ENCODE measurements around the gene CFAP20DC. TPM values are rescaled to one million over a fixed set of nuclear protein-coding genes. Genes with fewer than 3 reads are reported as not detected.

Gene CFAP20DC
- total and polyA plus RNA-seq, 10 of the 15 experiments (the other 5 are each of a cell fraction or from before 2014, with no cell fraction given) = 0.53 to 11.6 (median 2.0) TPM

DNA sequence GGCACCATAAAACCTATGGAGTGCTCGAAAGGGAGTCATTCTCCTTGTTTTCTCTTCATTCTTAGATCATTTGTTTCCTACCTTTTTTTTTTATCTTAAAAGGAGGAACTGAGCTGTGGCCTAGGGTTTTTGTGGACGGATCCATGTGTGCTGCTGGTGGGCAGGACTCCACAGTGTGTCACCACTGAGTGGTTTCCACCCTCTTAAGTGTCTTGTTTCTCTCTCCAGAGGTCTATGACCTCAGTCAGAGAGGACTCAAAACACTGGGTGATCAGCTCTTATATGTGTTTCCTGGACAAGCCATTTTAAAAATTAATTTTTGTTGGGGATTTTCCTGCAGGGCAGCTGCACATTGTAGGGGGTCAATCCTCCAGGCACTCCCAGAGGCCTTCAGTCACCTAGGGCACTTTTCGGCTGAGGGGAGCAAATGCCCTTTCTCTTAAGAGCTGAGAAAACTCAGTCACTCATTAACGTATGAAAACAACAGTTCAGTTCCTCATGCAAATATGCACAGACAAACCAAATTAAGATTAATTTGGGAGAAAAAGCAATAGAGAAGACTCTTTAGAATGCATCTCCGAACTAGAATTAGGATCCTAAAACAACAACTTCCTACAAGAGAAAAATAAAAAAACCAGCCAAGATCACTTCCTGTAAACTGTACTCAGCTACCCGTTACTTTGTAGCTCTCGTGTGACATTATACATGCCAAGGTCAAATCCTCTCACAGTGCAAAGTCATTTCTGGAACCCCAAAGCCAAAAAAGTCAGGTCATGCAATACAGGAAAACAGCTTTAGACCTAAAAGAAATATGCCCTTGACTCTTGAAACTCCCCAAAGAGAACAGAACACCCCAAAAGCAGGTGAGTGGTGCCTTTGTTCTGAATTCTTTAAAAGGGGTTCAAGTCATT lies 355.6 kb downstream of the CFAP20DC start (continued):
- TF ChIP-seq, protein P1, sequence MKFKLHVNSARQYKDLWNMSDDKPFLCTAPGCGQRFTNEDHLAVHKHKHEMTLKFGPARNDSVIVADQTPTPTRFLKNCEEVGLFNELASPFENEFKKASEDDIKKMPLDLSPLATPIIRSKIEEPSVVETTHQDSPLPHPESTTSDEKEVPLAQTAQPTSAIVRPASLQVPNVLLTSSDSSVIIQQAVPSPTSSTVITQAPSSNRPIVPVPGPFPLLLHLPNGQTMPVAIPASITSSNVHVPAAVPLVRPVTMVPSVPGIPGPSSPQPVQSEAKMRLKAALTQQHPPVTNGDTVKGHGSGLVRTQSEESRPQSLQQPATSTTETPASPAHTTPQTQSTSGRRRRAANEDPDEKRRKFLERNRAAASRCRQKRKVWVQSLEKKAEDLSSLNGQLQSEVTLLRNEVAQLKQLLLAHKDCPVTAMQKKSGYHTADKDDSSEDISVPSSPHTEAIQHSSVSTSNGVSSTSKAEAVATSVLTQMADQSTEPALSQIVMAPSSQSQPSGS (IDR thresholded peaks at IDR 0.05; ENCODE audit: low read length) = peak; percentile 26; the same call in 1 of the 2 replicates
- peak; percentile 30; the same call in 1 of the 2 replicates for TF ChIP-seq MTA2 (IDR thresholded peaks at IDR 0.05; ENCODE audit: low read depth)
- peak in 1 of 2 experiments; percentile 36; a peak in 2 of 4 replicates for TF ChIP-seq BHLHE40 (IDR thresholded peaks at IDR 0.05; ENCODE audit: borderline replicate concordance in 1 of 2, low read depth in 2 of 2, low read length in 1 of 2)
- TF ChIP-seq DPF2 (IDR thresholded peaks at IDR 0.05) = peak; percentile 38
- 0 out of 2 replicates have a peak, but pooled peaks have one; percentile 11 for TF ChIP-seq MEF2A (IDR thresholded peaks at IDR 0.05; ENCODE audit: insufficient read depth, low read depth, low read length)
- TF ChIP-seq KDM1A (IDR thresholded peaks at IDR 0.05; ENCODE audit: borderline replicate concordance) = no peak
- no peak for TF ChIP-seq HCFC1 (IDR thresholded peaks at IDR 0.05; ENCODE audit: low read length)
- TF ChIP-seq, protein P2, sequence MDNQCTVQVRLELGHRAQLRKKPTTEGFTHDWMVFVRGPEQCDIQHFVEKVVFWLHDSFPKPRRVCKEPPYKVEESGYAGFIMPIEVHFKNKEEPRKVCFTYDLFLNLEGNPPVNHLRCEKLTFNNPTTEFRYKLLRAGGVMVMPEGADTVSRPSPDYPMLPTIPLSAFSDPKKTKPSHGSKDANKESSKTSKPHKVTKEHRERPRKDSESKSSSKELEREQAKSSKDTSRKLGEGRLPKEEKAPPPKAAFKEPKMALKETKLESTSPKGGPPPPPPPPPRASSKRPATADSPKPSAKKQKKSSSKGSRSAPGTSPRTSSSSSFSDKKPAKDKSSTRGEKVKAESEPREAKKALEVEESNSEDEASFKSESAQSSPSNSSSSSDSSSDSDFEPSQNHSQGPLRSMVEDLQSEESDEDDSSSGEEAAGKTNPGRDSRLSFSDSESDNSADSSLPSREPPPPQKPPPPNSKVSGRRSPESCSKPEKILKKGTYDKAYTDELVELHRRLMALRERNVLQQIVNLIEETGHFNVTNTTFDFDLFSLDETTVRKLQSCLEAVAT (IDR thresholded peaks at IDR 0.05) = no peak; the same call in 1 of the 2 replicates
- TF ChIP-seq RUNX3 (IDR thresholded peaks at IDR 0.05; ENCODE audit: low read length) = peak; percentile 56
